HG03575 (cell line): ENCODE measurements around the gene PTPRG.

Experiments used
- ATAC-seq: cut with Tn5 transposase; IDR thresholded peaks from one replicate; pipeline ENCODE4 v1.9.1; 2021; ENCODE audit not compliant: unreplicated experiment, insufficient number of reproducible peaks, low FRiP score; ENCODE audit errors: extremely low read depth

Gene PTPRG

GRCh38 chr3:61580982-61581643, 19.7 kb downstream of the PTPRG start:
- ATAC-seq, result no peak

- ATAC-seq, result no peak
Measured at GRCh38 chr3:61582287-61582686, 20.9 kb downstream of the PTPRG start.

- ATAC-seq, result no peak
Measured at GRCh38 chr3:61582846-61583245, 21.5 kb downstream of the PTPRG start.

GRCh38 chr3:61583890-61584875, 22.8 kb downstream of the PTPRG start:
- no peak for ATAC-seq

GRCh38 chr3:61589856-61590255, 28.5 kb downstream of the PTPRG start:
- no peak for ATAC-seq

GRCh38 chr3:61591300-61591699, 29.9 kb downstream of the PTPRG start:
- no peak for ATAC-seq

- no peak for ATAC-seq
Measured at GRCh38 chr3:61593446-61594029, 32.2 kb downstream of the PTPRG start.

- ATAC-seq, result no peak
Measured at GRCh38 chr3:61594144-61594963, 33.0 kb downstream of the PTPRG start.

- no peak for ATAC-seq
Measured at GRCh38 chr3:61594964-61595285, 33.6 kb downstream of the PTPRG start.

GRCh38 chr3:61595288-61595687, 33.9 kb downstream of the PTPRG start:
- ATAC-seq, result no peak

- no peak for ATAC-seq
Measured at GRCh38 chr3:61595826-61596225, 34.5 kb downstream of the PTPRG start.

- no peak for ATAC-seq
Measured at GRCh38 chr3:61597906-61598305, 36.5 kb downstream of the PTPRG start.

- ATAC-seq, result no peak
Measured at GRCh38 chr3:61600195-61600594, 38.8 kb downstream of the PTPRG start.

GRCh38 chr3:61601831-61602230, 40.5 kb downstream of the PTPRG start:
- no peak for ATAC-seq

- no peak for ATAC-seq
Measured at GRCh38 chr3:61602466-61602865, 41.1 kb downstream of the PTPRG start.

- ATAC-seq, result no peak
Measured at GRCh38 chr3:61605589-61606175, 44.3 kb downstream of the PTPRG start.

- ATAC-seq, result no peak
Measured at GRCh38 chr3:61606196-61606595, 44.8 kb downstream of the PTPRG start.

- no peak for ATAC-seq
Measured at GRCh38 chr3:61608072-61608471, 46.7 kb downstream of the PTPRG start.

GRCh38 chr3:61608711-61609110, 47.3 kb downstream of the PTPRG start:
- ATAC-seq, result no peak
